Endothelial cell of umbilical vein (primary cell): ENCODE data around the gene BTN1A1. TPM values are rescaled to one million over a fixed set of nuclear protein-coding genes. Genes with fewer than 3 reads are reported as not detected.
A peak's percentile ranks its signal among the peaks of the same experiment; 100 is the strongest.
"Not testable (repeated sequence)": the region's sequence is repeated elsewhere in the genome, so short reads cannot be mapped to it uniquely, and the experiment has no call there.

ENCODE experiments used
- BruUV-seq: library from RNA; stranded (reverse); fragments of 400-500 nt; replicated peaks from 2 replicates; lab custom pipeline; 2021; lab: Mats Ljungman, UMichigan
- CTCF ChIA-PET: fragments of 300-600, 350-600 bp; sonication (Branson Sonifier 250); formaldehyde crosslinking; loops from one replicate; lab custom pipeline; 2021; ENCODE audit warnings: antibody characterized with exemption, inconsistent platforms; lab: Charles Lee
- POLR2A ChIA-PET: fragments of 300-600, 350-600 bp; sonication (Branson Sonifier 250); formaldehyde crosslinking; loops from one replicate; lab custom pipeline; 2021; ENCODE audit warnings: antibody characterized with exemption, inconsistent platforms; lab: Charles Lee
- DNase-seq: peaks from one replicate; pipeline ENCODE4 v3.0.0-alpha.2; 2011; ENCODE audit warnings: low read depth, low spot score
- FAIRE-seq: peaks from 2 replicates; lab custom pipeline; 2011; peaks lifted over from hg19 to GRCh38; lab: Jason Lieb, UNC
- H2AFZ ChIP-seq: 2 replicates; pipeline ENCODE4 v1.6.0; 2012; ENCODE audit warnings: low read depth, low read length, control low read depth, inconsistent platforms
- H3K27ac ChIP-seq: 2 replicates; pipeline ENCODE4 v1.5.1; 2011; ENCODE audit warnings: low read depth, mild to moderate bottlenecking, control low read depth, low read length, moderate library complexity; ENCODE audit not compliant: insufficient read depth
- H3K27me3 ChIP-seq, 2 experiments: 2 replicates each; pipeline versions ENCODE4 v1.6.0 to v1.6.1; 2011; ENCODE audit warnings: low read length in 2 of 2, mixed read lengths in 1 of 2; ENCODE audit not compliant: control insufficient read depth in 2 of 2, insufficient read depth in 2 of 2
- H3K36me3 ChIP-seq, 2 experiments: 2 replicates in 1 of 2; 3 replicates in 1 of 2; pipeline ENCODE4 v1.5.1; 2011; ENCODE audit warnings: low read length in 2 of 2, mild to moderate bottlenecking in 1 of 2, moderate library complexity in 1 of 2; ENCODE audit not compliant: control insufficient read depth in 2 of 2, insufficient read depth in 2 of 2; ENCODE audit errors: extremely low read depth in 1 of 2
- H3K4me1 ChIP-seq: 3 replicates; pipeline ENCODE4 v1.5.1; 2011; ENCODE audit warnings: mild to moderate bottlenecking, low read length; ENCODE audit not compliant: control insufficient read depth, insufficient read depth; ENCODE audit errors: extremely low read depth
- H3K4me2 ChIP-seq: 2 replicates; pipeline ENCODE4 v1.6.1; 2011; ENCODE audit warnings: low read length, control low read depth, mixed read lengths; ENCODE audit not compliant: insufficient read depth
- H3K4me3 ChIP-seq, 3 experiments: fragments of 200-600 bp in 1 of 3; sonication (generic), shearing (Covaris generic) in 1 of 3; replicated peaks in 1 of 3; 2 replicates each; pipeline ENCODE4 v1.5.1; 2011 to 2016; ENCODE audit warnings: control low read depth in 3 of 3, low read length in 3 of 3, mild to moderate bottlenecking in 2 of 3, inconsistent platforms in 1 of 3, low read depth in 1 of 3, moderate library complexity in 1 of 3; ENCODE audit not compliant: insufficient read depth in 1 of 3
- H3K79me2 ChIP-seq: 2 replicates; pipeline ENCODE4 v1.6.0; 2012; ENCODE audit warnings: low read length, inconsistent platforms; ENCODE audit not compliant: control insufficient read depth, insufficient read depth
- H3K9ac ChIP-seq: replicated peaks from 2 replicates; pipeline ENCODE3; 2011; ENCODE audit warnings: low read length, control low read depth; ENCODE audit not compliant: insufficient read depth; ENCODE audit errors: extremely low read depth
- H3K9me1 ChIP-seq: replicated peaks from 3 replicates; pipeline ENCODE4 v1.6.0; 2011; ENCODE audit warnings: mild to moderate bottlenecking, low read length; ENCODE audit not compliant: control insufficient read depth, insufficient read depth; ENCODE audit errors: extremely low read depth
- H3K9me3 ChIP-seq: replicated peaks from 2 replicates; pipeline ENCODE4 v1.5.1; 2012; ENCODE audit warnings: low read length, inconsistent platforms; ENCODE audit not compliant: control insufficient read depth, insufficient read depth
- H4K20me1 ChIP-seq: replicated peaks from 2 replicates; pipeline ENCODE3; 2011; ENCODE audit warnings: mild to moderate bottlenecking, low read length; ENCODE audit not compliant: control insufficient read depth, insufficient read depth; ENCODE audit errors: extremely low read depth
- EZH2 ChIP-seq: IDR thresholded peaks from 2 replicates; pipeline ENCODE4 v1.6.1; 2012; ENCODE audit warnings: borderline replicate concordance, low read depth, mild to moderate bottlenecking, moderate library complexity, low read length, inconsistent platforms; ENCODE audit not compliant: severe bottlenecking
- POLR2AphosphoS5 ChIP-seq: IDR thresholded peaks from 2 replicates; pipeline ENCODE4 v1.6.1; 2012; ENCODE audit warnings: low read depth, mild to moderate bottlenecking, control low read depth, low read length, moderate library complexity; ENCODE audit not compliant: insufficient read depth
- dilution Hi-C: fragments of 300-500 bp; cut with MboI; formaldehyde crosslinking; loops from one replicate; pipeline ENCODE4 v1.15.0; 2019; ENCODE audit warnings: low sequenced_read_pairs; ENCODE audit not compliant: extremely low pct_ligation_motif_present
- intact Hi-C: fragments of 100-400 bp; cut with micrococcal nuclease; formaldehyde crosslinking; loops from one replicate; pipeline ENCODE4 v1.10.0; 2022
- polyA plus RNA-seq, 4 experiments: library from polyadenylated mRNA; depleted of rRNA in 3 of 4; stranded (reverse) in 3 of 4; unstranded in 1 of 4; fragments of >200 nt; gene quantifications; 2 replicates each; pipeline versions ENCODE4 v1.2.1 to v1.2.3, GENCODE V29; 2011 to 2012; ENCODE audit warnings: missing spikeins in 1 of 4
- total RNA-seq: library from RNA; stranded (reverse); gene quantifications from 2 replicates; pipeline ENCODE4 v1.2.3, GENCODE V29; 2021
- TF ChIP-seq, protein P1 (sequence below), 2 donors: IDR thresholded peaks; 1 replicate in 1 of 2; 2 replicates in 1 of 2; pipeline ENCODE4 v1.5.1; 2011; ENCODE audit warnings: low read length in 2 of 2, mild to moderate bottlenecking in 2 of 2, moderate library complexity in 2 of 2, control low read depth in 1 of 2, inconsistent platforms in 1 of 2, low read depth in 1 of 2; ENCODE audit not compliant: insufficient read depth in 1 of 2; ENCODE audit errors: extremely low read depth in 1 of 2
- TF ChIP-seq, protein P2 (sequence below): IDR thresholded peaks from 2 replicates; pipeline ENCODE4 v1.6.1; 2011; ENCODE audit not compliant: insufficient read depth, insufficient read length

Gene BTN1A1
- total and polyA plus RNA-seq, 2 donors (not counting 3 experiments of a cell fraction or from before 2014, with no cell fraction given) = not detected

DNA sequence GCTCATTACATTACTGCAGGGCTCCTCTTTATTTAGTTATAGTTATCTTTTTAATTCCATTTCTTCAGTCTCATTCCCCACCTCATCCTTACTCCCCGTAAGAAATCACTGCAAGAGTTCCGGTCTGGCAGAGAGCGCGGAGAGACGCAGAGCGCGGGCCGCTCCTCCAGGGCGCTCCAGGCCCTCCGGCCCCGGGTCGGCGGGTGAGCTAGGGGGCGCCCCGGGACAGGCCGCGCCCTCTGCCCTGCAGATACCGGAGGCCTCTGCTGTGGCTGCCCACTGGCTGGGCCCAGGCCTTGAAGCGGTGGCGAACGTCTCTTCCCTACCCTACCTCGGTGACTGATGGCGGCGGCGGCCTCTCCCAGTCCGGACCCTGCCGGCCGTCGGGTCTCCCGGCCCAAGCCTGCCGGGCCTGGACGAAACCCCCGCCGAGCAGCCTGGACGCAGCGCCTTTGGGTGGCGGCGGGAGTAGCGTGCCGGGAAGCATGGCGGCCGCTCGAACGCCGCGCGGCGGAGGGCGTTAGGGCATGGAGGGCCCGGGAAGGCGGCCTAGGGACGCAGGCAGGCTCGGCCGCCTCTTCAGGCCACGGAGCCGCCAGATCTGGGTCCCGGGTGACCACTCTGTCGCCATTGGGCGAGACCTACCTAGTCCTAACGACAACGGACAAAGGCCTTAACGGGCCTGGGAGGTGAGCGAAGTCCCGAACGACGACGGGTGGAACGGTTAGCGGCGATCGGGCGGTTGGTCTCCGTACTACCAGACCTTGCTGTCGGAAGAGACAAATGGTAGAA lies 21.7 kb downstream of the BTN1A1 start:
- ChIA-PET CTCF (interaction anchor here (1.0 to 2.6 kb wide), 5 partner anchors 11 to 181 kb away, joined by 3 to 13 read pairs (median 9); no protein-coding TSS in a partner anchor), POLR2A (interaction anchor here (0.7 kb wide), 1 partner anchor 655 kb away, joined by 3 read pairs; no protein-coding TSS in a partner anchor)
- Histone ChIP-seq H4K20me1 (no peaks in the 10 kb centered on the region), H3K9me3 (no peaks in the 10 kb centered on the region), H3K27ac (peak overlapping the region; percentile 76), H3K79me2 (no peaks in the 10 kb centered on the region), H3K27me3 (no peaks in the 10 kb centered on the region), H3K36me3 (no peaks in the 10 kb centered on the region), H3K4me2 (peak overlapping the region; percentile 98), H3K9ac (peak overlapping the region; percentile 77), H3K9me1 (no peaks in the 10 kb centered on the region), H3K4me1 (peaks cover 10% of the 10 kb centered on the region), H3K4me3 (peak overlapping the region; percentile 46 to 82 (median 79)), H2AFZ (peak overlapping the region; percentile 93)
- dilution Hi-C loops (no loop called here), intact Hi-C loops (loop anchor here (1.0 to 2.0 kb wide), 6 partner anchors 12 to 65 kb away; partner anchors contain the start of gene BTN2A1)
- peak; percentile 74 for DNase-seq
- FAIRE-seq = peak; percentile 55
- TF ChIP-seq POLR2AphosphoS5 = peak; percentile 24
- TF ChIP-seq EZH2 = no peak
- TF ChIP-seq, protein P1, sequence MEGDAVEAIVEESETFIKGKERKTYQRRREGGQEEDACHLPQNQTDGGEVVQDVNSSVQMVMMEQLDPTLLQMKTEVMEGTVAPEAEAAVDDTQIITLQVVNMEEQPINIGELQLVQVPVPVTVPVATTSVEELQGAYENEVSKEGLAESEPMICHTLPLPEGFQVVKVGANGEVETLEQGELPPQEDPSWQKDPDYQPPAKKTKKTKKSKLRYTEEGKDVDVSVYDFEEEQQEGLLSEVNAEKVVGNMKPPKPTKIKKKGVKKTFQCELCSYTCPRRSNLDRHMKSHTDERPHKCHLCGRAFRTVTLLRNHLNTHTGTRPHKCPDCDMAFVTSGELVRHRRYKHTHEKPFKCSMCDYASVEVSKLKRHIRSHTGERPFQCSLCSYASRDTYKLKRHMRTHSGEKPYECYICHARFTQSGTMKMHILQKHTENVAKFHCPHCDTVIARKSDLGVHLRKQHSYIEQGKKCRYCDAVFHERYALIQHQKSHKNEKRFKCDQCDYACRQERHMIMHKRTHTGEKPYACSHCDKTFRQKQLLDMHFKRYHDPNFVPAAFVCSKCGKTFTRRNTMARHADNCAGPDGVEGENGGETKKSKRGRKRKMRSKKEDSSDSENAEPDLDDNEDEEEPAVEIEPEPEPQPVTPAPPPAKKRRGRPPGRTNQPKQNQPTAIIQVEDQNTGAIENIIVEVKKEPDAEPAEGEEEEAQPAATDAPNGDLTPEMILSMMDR (IDR thresholded peaks at IDR 0.05; ENCODE audit: extremely low read depth in 1 of 2, insufficient read depth in 1 of 2, low read depth in 1 of 2, low read length in 2 of 2) = peak in 1 of 2 donors; percentile 32
- TF ChIP-seq, protein P2, sequence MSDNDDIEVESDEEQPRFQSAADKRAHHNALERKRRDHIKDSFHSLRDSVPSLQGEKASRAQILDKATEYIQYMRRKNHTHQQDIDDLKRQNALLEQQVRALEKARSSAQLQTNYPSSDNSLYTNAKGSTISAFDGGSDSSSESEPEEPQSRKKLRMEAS = no peak
- TSS peak; percentile 7 for BruUV-seq

DNA sequence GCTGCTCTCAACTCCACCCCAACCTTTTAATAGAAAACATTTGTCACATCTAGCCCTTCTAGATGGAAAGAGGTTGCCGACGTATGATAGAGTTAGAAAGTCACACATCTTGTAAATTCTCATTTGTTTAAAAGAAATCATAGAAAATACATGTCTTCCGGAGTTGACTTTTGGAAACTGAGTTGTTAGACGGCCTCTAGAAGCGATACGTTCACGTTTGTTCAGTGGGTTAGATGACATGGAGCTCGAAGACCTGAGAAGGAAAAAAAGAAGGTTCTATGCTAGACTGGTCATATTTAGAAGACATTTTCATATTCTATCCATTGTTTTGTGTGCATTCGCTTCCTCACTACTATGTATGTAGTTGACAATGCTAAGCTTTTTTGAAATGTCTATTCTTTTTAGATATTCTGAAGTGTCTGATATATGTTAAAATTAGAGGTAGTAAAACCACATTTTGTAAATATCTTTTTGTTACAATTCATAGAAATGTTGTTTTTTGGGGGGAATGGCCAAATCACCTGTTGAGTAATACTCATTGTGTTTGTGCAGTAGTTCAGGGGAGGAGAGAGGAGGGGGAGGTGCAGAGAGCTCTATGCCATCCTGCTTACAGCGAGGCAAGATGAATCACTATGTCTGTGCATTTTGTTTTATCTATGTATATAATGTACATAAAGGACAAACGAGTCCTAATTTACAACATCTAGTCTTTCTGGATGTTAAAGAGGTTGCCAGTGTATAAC lies 22.6 kb downstream of the BTN1A1 start:
- peak overlapping the region in 1 of 3 experiments; percentile 31 for H3K4me3 ChIP-seq
- H3K4me1 ChIP-seq = peaks cover 10% of the 10 kb centered on the region
- H3K9me1 ChIP-seq, dilution Hi-C loops, FAIRE-seq, H3K27ac ChIP-seq, H3K36me3 ChIP-seq, intact Hi-C loops, H3K9me3 ChIP-seq, H4K20me1 ChIP-seq, H3K79me2 ChIP-seq, H3K27me3 ChIP-seq: not testable (repeated sequence)
- CTCF ChIA-PET = interaction anchor here (0.6 to 2.6 kb wide), 3 partner anchors 15 to 181 kb away, joined by 3 to 9 read pairs (median 3); no protein-coding TSS in a partner anchor
- TSS peak; percentile 34 for BruUV-seq
- peak overlapping the region; percentile 93 for H2AFZ ChIP-seq
- DNase-seq = peak; percentile 8
- peak overlapping the region; percentile 98 for H3K4me2 ChIP-seq
- H3K9ac ChIP-seq = peak overlapping the region; percentile 77
- POLR2A ChIA-PET = interaction anchor here (0.7 kb wide), 1 partner anchor 654 kb away, joined by 3 read pairs; no protein-coding TSS in a partner anchor

DNA sequence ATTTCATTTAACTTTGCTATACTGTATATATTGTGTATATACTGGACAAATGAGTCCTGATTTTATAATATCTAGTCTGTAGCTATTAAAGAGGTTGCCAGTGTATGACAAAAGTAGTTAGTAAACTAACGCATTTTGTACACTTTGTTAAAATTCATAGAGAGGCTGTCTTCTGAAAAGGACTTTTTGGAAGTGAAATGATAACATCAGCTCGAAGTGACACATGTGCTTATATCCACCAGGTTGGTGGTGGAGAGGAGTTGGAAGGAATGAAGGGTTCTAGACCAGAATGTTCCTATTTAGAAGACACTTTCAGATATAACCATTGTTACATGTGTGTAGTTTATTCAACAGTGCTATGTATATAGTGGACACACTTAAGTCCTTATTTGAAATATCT lies 24.2 kb downstream of the BTN1A1 start:
- H3K27me3 ChIP-seq, POLR2A ChIA-PET, H3K9me1 ChIP-seq, FAIRE-seq, H3K27ac ChIP-seq, H3K4me2 ChIP-seq, DNase-seq, intact Hi-C loops, H2AFZ ChIP-seq, H3K79me2 ChIP-seq, H3K9ac ChIP-seq, H3K4me3 ChIP-seq, dilution Hi-C loops, CTCF ChIA-PET, BruUV-seq, H4K20me1 ChIP-seq, H3K9me3 ChIP-seq, H3K36me3 ChIP-seq: not testable (repeated sequence)
- peaks cover 10% of the 10 kb centered on the region for H3K4me1 ChIP-seq
